ENCODE measurements around the gene TM2D1. TPM values are rescaled to one million over a fixed set of nuclear protein-coding genes. Genes with fewer than 3 reads are reported as not detected.
"Not testable (repeated sequence)": the region's sequence is repeated elsewhere in the genome, so short reads cannot be mapped to it uniquely, and the experiment has no call there.

TM2D1 gene
- total RNA-seq, 1 donor from 2014 or later: 48.6 TPM

DNA sequence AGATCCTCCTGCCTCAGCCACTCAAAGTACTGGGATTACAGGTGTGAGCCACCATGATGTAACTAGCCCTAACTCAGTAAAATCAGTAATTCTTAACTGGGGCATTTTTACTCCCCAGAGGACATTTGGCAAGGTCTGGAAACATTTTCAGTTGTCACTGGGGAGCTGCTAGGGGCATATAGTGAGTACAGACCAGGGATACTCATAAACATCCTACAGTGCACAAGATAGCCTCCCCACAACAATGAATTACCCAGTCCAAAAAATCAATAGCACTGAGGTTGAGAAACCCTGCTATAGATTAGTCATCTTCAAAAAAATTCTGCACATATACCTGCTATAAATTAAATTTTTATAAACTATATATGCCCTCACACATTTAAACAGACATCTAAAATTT is 13.0 kb downstream of the TM2D1 start:
- Histone ChIP-seq H3K9me3 (no peaks in the 10 kb centered on the region), H3K27ac (no peak overlapping the region)

DNA sequence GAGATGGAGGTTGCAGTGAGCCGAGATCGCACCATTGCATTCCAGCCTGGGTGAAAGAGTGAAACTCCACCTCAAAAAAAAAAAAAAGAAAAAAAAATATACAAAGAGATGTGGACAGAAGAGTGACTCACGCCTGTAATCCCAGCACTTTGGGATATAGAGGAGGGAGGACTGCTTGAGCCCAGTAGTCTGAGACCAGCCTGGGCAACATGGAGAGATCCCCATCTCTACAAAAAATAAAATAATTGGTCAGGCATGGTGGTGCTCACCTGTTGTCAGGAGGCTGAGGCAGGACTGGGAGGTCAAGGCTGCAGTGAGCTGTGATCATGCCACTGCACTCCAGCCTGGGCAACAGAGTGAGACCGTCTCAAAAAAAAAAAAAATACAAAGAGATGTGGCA is 13.7 kb downstream of the TM2D1 start:
- H3K27me3 ChIP-seq; H3K27ac ChIP-seq; DNase-seq (ENCODE audit: extremely low spot score in 2 of 2); H3K9me3 ChIP-seq; H3K4me1 ChIP-seq; intact Hi-C loops (cut with DNase I); H3K4me3 ChIP-seq: not testable (repeated sequence)
- peaks cover 0 to 16% of the 10 kb centered on the region in 2 donors for H3K36me3 ChIP-seq

More for the DNA sequence above, 13.0 kb downstream of the TM2D1 start:
- intact Hi-C loops (cut with DNase I): no loop called here
- DNase-seq (ENCODE audit: extremely low spot score in 2 of 2): no peak
- TF ChIP-seq, protein P1, sequence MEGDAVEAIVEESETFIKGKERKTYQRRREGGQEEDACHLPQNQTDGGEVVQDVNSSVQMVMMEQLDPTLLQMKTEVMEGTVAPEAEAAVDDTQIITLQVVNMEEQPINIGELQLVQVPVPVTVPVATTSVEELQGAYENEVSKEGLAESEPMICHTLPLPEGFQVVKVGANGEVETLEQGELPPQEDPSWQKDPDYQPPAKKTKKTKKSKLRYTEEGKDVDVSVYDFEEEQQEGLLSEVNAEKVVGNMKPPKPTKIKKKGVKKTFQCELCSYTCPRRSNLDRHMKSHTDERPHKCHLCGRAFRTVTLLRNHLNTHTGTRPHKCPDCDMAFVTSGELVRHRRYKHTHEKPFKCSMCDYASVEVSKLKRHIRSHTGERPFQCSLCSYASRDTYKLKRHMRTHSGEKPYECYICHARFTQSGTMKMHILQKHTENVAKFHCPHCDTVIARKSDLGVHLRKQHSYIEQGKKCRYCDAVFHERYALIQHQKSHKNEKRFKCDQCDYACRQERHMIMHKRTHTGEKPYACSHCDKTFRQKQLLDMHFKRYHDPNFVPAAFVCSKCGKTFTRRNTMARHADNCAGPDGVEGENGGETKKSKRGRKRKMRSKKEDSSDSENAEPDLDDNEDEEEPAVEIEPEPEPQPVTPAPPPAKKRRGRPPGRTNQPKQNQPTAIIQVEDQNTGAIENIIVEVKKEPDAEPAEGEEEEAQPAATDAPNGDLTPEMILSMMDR (IDR thresholded peaks at IDR 0.05): no peak
- no peak for TF ChIP-seq POLR2AphosphoS5 (IDR thresholded peaks at IDR 0.05; ENCODE audit: insufficient read depth in 1 of 2, low read depth in 1 of 2)
- no peak for TF ChIP-seq POLR2A (IDR thresholded peaks at IDR 0.05)
- Histone ChIP-seq H3K4me1 (no peaks in the 10 kb centered on the region), H3K36me3 (peaks cover 0 to 9% of the 10 kb centered on the region in 2 donors), H3K4me3 (no peak overlapping the region), H3K27me3 (no peaks in the 10 kb centered on the region)

DNA sequence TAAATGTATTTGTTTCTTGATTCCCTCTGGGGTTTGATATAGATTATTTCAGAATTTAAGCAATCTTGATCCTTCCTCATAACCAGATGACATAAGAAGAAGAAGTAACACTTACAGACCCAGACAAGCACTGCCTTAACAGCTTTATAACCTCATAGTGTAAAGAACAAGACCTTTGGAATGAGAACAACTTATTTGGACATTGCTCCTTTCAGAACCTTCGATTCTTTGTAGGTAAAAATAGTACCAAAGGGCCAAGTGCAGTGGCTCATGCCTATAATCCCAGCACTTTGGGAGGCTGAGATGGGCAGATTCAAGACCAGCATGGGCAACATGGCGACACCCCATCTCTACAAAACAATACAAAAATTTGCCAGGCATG is 15.0 kb downstream of the TM2D1 start:
- no peak overlapping the region for H3K4me3 ChIP-seq
- H3K4me1 ChIP-seq: no peaks in the 10 kb centered on the region
- H3K27me3 ChIP-seq: no peaks in the 10 kb centered on the region
- H3K9me3 ChIP-seq: no peaks in the 10 kb centered on the region
- peaks cover 0 to 27% of the 10 kb centered on the region in 2 donors for H3K36me3 ChIP-seq
- intact Hi-C loops (cut with DNase I): no loop called here
- TF ChIP-seq, protein P1 (IDR thresholded peaks at IDR 0.05): no peak
- no peak for TF ChIP-seq POLR2A (IDR thresholded peaks at IDR 0.05)
- no peak for TF ChIP-seq POLR2AphosphoS5 (IDR thresholded peaks at IDR 0.05; ENCODE audit: insufficient read depth in 1 of 2, low read depth in 1 of 2)
- DNase-seq (ENCODE audit: extremely low spot score in 2 of 2): no peak
- no peak overlapping the region for H3K27ac ChIP-seq

DNA sequence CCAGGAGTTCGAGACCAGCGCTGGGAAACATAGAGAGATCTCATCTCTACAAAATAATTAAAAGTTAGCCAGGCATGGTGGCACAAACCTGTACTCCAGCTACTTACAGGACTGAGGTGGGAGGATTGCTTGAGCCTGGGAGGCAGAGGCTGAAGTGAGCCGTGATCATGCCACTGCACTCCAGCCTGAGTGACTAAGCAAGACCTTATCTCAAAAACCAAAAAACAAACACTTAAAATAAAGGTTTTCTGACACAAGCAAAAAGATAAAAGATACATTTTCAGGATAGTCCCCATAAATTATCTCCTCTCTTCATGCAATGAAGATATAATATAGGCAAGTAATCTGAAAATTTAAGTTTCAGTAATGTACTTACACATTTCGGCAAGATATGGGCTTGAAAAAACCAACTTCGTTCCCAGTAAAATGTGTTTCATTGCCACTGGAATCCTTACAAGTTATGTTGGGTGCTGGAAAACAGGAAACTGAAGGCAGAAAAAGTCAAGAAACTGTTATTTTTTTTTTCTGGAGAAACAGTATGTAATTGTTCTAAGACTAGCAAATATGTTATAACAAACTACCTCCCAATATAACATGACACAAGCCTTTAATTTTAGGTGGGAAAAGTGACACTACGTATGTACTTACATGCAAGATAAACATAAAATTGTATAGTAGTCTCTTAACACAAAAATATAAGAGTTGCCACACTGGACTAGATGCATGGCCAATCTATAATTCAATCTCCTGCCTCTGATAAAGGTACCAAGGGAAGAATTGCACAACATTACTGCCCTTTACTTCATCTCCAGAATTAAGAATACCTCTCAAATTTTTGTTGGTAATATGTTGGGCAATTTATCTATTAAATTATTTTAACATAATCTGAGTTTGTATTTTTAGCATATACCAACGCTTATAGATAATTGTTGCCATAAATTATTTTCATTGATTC is 15.7 kb downstream of the TM2D1 start:
- H3K27me3 ChIP-seq: no peaks in the 10 kb centered on the region
- TF ChIP-seq POLR2AphosphoS5 (IDR thresholded peaks at IDR 0.05; ENCODE audit: insufficient read depth in 1 of 2, low read depth in 1 of 2) (no peak), POLR2A (IDR thresholded peaks at IDR 0.05) (no peak)
- TF ChIP-seq, protein P1 (IDR thresholded peaks at IDR 0.05): no peak
- no peaks in the 10 kb centered on the region for H3K4me1 ChIP-seq
- peaks cover 0 to 30% of the 10 kb centered on the region in 2 donors for H3K36me3 ChIP-seq
- H3K9me3 ChIP-seq: no peaks in the 10 kb centered on the region
- H3K27ac ChIP-seq: no peak overlapping the region
- H3K4me3 ChIP-seq: no peak overlapping the region
- no peak for DNase-seq (ENCODE audit: extremely low spot score in 2 of 2)
- intact Hi-C loops (cut with DNase I): no loop called here

DNA sequence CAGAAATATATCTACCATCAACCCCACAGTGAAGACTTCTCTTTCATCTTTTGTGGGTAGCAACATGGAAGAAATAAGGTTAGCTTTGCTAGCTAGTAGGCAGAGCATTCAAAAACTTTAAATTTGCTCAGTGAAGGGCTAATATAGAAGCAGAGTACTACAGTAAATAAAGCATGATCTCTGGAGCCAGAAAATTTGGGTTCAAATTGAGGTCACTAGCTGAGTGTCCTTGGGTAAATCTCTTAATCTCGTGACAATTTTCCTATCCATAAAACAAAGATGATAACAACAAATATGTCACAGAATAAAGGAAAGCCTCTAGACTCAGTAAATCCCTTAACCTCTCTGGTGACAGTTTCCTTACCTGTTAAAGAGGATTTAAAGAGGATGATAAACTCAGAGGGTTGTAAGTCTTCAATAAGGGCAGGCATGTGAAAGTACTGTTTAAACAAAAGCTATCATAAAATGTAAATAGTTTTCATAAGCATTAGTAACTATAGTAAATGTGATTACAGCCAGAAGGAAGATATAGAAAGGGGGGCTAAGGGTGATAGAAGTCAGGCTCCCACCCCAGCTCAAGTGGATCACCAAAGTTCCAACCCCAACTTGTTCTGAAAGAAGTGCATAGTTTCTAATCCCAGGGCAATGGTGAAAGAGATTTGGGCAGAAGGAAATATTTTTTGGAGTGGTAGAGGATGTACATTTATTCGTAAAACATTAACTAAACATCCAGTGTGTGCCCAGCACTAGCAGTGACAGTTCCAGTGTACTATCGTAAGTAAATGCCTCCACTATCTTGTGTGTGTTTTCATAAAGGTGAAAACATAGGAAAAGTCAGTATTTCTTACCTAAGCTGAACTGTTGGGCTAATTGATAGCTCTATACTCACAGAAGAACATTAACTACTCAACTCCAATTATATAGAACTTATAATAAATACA is 24.8 kb downstream of the TM2D1 start:
- DNase-seq (ENCODE audit: extremely low spot score in 2 of 2): no peak
- H3K27ac ChIP-seq: no peak overlapping the region
- no peaks in the 10 kb centered on the region for H3K27me3 ChIP-seq
- H3K9me3 ChIP-seq: no peaks in the 10 kb centered on the region
- no peaks in the 10 kb centered on the region for H3K4me1 ChIP-seq
- TF ChIP-seq POLR2AphosphoS5 (IDR thresholded peaks at IDR 0.05; ENCODE audit: insufficient read depth in 1 of 2, low read depth in 1 of 2) (no peak), POLR2A (IDR thresholded peaks at IDR 0.05) (no peak)
- TF ChIP-seq, protein P1 (IDR thresholded peaks at IDR 0.05): no peak
- H3K4me3 ChIP-seq: no peak overlapping the region
- intact Hi-C loops (cut with DNase I): no loop called here
- peaks cover 0 to 38% of the 10 kb centered on the region in 2 donors for H3K36me3 ChIP-seq

All from vagina (tissue), 2 donors.